ENCODE data around the gene TMC6. TPM values are rescaled to one million over a fixed set of nuclear protein-coding genes. Genes with fewer than 3 reads are reported as not detected.

Gene TMC6
- total and polyA plus RNA-seq, 4 donors: 75.7 to 166 (median 98.9) TPM

DNA sequence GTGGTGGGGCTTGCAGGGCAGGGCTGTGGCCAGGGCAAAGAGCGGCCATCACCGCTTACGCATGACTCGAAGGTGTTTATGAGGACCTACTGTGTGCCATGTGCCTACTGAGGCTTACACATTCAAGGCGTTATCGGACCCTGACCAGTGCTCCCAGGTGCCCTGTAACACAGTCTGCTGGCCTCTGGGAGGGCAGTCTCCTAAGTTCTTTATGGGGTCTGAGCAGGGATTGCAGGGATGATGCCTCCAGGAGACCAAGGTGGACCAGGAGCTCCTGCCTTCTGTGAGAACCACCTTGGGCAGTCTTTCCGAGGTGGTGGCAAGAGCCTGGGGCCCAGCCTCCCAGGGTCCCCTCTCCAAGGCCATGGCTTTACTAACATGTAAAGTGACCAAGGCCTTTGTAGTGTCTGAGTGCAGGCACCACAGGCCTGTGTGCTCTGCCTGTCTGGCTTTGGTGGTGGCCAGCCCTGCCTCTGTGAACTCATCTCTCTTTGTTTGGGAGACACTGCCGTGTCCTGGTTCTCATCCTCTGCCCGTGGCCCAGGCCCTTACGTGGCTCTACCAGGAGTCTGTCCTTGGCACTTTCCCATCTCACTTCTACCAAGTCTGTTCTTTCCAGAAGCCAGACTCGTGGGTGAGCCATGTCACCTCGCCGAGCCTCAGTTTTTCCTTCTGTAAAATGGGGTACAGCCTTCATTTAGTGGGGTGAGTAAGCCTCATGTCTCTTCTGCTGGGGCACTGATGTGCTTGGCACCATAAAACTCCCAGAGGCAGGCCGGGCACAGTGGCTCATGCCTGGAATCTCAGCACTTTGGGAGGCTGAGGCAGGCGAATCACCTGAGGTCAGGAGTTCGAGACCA lies 36.4 kb upstream of the TMC6 start:
- no peak for ATAC-seq (ENCODE audit: insufficient read depth, low FRiP score)

DNA sequence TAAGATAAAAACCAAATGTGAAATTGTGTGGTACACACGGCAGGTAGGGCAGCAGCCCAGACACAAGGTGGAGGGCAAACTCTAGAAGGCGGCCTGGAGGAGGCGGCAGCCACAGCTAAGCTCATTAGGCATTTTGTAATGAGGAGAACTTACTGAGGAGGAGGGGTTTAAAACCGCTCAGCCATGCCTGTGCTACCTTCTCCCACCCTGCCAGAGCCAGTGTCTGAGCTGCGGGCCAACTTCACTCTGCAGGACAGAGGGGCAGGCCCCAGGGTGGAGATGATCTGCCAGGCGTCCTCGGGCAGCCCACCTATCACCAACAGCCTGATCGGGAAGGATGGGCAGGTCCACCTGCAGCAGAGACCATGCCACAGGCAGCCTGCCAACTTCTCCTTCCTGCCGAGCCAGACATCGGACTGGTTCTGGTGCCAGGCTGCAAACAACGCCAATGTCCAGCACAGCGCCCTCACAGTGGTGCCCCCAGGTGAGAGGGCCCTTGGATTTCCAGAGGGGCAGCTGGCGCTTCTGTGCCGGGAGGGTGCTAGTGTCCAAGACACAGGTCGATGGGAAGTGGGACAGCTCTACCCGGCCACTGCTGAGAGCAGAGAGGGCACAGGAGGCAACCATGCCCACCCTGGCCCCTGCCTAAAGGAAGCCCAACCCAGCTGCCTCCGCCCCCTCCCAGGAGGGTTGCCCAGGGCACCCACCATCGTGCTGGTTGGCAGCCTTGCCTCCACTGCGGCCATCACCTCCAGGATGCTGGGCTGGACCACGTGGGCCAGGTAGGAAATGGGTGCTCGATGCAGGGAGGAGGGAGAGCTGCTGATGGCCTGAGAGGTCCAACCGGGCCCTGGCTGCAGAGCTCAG lies 35.6 kb upstream of the TMC6 start:
- Histone ChIP-seq H3K9ac (ENCODE audit: insufficient read depth in 1 of 2, low read length in 2 of 2) (no peak overlapping the region), H3K36me3 (ENCODE audit: control insufficient read depth in 4 of 4, insufficient read depth in 4 of 4, low read length in 4 of 4) (no peaks in the 10 kb centered on the region), H3K27me3 (ENCODE audit: control insufficient read depth in 3 of 3, insufficient read depth in 3 of 3, low read length in 2 of 3) (no peaks in the 10 kb centered on the region), H3K4me3 (no peak overlapping the region), H3K4me1 (ENCODE audit: control insufficient read depth in 5 of 5, insufficient read depth in 5 of 5, low read length in 5 of 5) (peaks cover 0 to 4% (median 3%) of the 10 kb centered on the region in 5 donors), H3K9me3 (ENCODE audit: control insufficient read depth in 4 of 4, insufficient read depth in 3 of 4, low read length in 3 of 4) (no peaks in the 10 kb centered on the region), H3K27ac (ENCODE audit: low read depth in 1 of 2, low read length in 1 of 2) (no peak overlapping the region)
- TF ChIP-seq, protein P1, sequence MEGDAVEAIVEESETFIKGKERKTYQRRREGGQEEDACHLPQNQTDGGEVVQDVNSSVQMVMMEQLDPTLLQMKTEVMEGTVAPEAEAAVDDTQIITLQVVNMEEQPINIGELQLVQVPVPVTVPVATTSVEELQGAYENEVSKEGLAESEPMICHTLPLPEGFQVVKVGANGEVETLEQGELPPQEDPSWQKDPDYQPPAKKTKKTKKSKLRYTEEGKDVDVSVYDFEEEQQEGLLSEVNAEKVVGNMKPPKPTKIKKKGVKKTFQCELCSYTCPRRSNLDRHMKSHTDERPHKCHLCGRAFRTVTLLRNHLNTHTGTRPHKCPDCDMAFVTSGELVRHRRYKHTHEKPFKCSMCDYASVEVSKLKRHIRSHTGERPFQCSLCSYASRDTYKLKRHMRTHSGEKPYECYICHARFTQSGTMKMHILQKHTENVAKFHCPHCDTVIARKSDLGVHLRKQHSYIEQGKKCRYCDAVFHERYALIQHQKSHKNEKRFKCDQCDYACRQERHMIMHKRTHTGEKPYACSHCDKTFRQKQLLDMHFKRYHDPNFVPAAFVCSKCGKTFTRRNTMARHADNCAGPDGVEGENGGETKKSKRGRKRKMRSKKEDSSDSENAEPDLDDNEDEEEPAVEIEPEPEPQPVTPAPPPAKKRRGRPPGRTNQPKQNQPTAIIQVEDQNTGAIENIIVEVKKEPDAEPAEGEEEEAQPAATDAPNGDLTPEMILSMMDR (IDR thresholded peaks at IDR 0.05; ENCODE audit: control extremely low read depth, extremely low read depth): no peak
- no peak for DNase-seq
- WGBS, 2 donors: 60% methylated on average over 22 of the region's 22 CpGs
- no peak for ATAC-seq (ENCODE audit: insufficient read depth, low FRiP score)

More for the DNA sequence above, 36.4 kb upstream of the TMC6 start:
- TF ChIP-seq, protein P1 (IDR thresholded peaks at IDR 0.05; ENCODE audit: control extremely low read depth, extremely low read depth): no peak
- DNase-seq: no peak
- Histone ChIP-seq H3K27me3 (ENCODE audit: control insufficient read depth in 3 of 3, insufficient read depth in 3 of 3, low read length in 2 of 3) (no peaks in the 10 kb centered on the region), H3K36me3 (ENCODE audit: control insufficient read depth in 4 of 4, insufficient read depth in 4 of 4, low read length in 4 of 4) (no peaks in the 10 kb centered on the region), H3K4me3 (no peak overlapping the region), H3K27ac (ENCODE audit: low read depth in 1 of 2, low read length in 1 of 2) (no peak overlapping the region), H3K9ac (ENCODE audit: insufficient read depth in 1 of 2, low read length in 2 of 2) (no peak overlapping the region), H3K9me3 (ENCODE audit: control insufficient read depth in 4 of 4, insufficient read depth in 3 of 4, low read length in 3 of 4) (no peaks in the 10 kb centered on the region), H3K4me1 (ENCODE audit: control insufficient read depth in 5 of 5, insufficient read depth in 5 of 5, low read length in 5 of 5) (peaks cover 0 to 11% (median 3%) of the 10 kb centered on the region in 5 donors)
- 88 to 90% methylated on average over 16 of the region's 16 CpGs for WGBS, 2 donors

DNA sequence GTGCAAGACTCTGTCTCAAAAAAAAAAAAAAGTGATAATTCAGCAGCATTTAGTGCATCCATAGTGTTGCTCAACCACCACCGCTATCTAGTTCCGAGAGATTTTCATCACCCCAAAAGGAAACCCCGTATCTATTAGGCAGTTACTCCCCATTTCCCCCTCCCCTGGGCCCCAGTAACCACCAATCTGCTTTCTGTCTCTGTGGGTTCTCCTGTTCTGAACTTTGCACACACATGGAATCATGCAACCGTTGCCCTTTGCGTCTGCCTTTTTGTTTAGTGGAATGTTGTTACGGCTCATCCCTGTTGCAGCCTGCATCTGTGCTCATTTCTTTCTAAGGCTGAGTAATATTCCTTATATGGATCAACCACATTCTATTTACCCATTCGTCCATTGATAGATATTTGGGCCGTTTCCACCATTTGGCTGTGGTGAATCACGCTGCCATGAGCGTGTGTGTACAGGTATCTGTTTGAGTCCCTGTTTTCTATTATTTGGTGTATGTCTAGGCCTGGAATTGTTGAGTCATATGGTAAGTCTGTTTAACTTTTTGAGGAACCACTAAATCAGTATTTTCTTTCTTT lies 31.1 kb upstream of the TMC6 start:
- Histone ChIP-seq H3K4me3 (no peak overlapping the region), H3K27me3 (ENCODE audit: control insufficient read depth in 3 of 3, insufficient read depth in 3 of 3, low read length in 2 of 3) (no peaks in the 10 kb centered on the region), H3K27ac (ENCODE audit: low read depth in 1 of 2, low read length in 1 of 2) (no peak overlapping the region), H3K9ac (ENCODE audit: insufficient read depth in 1 of 2, low read length in 2 of 2) (no peak overlapping the region), H3K4me1 (ENCODE audit: control insufficient read depth in 5 of 5, insufficient read depth in 5 of 5, low read length in 5 of 5) (no peaks in the 10 kb centered on the region), H3K9me3 (ENCODE audit: control insufficient read depth in 4 of 4, insufficient read depth in 3 of 4, low read length in 3 of 4) (no peaks in the 10 kb centered on the region), H3K36me3 (ENCODE audit: control insufficient read depth in 4 of 4, insufficient read depth in 4 of 4, low read length in 4 of 4) (no peaks in the 10 kb centered on the region)
- no peak for ATAC-seq (ENCODE audit: insufficient read depth, low FRiP score)
- no peak for DNase-seq
- TF ChIP-seq, protein P1 (IDR thresholded peaks at IDR 0.05; ENCODE audit: control extremely low read depth, extremely low read depth): no peak
- 37 to 69% methylated on average over 10 of the region's 10 CpGs for WGBS, 2 donors
